ENCODE data around the gene GPR160. TPM values are rescaled to one million over a fixed set of nuclear protein-coding genes. Genes with fewer than 3 reads are reported as not detected.

Gene GPR160
- total RNA-seq, 1 donor from 2014 or later: 22.3 TPM

GRCh38 chr3:169996063-169996462 lies 41.7 kb upstream of the GPR160 start:
- peaks cover 36% of the 10 kb centered on the region for H3K36me3 ChIP-seq
- no peak for TF ChIP-seq CTCF (IDR thresholded peaks at IDR 0.05)

DNA sequence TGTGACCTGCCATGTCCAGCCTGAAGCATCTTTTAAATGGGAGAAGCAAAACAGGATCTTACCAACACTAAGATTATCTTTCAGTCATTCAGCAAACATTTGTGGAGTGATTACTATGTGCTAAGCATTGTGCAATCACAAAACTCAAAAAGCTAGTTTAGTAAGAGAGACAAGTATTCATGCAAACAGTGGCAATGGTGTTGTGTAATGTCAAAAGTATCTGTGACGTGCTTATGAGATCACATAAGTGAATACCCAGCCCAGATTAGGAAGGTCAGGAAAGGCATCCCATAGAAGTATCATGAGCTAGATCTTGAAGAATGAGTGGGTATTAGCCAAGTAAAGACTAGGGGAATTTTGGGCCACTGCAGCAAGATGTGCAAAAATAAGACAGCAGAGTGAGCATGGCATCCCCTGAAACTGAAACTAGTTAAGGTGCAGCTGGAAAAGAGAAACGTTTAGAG lies 39.1 kb upstream of the GPR160 start:
- Histone ChIP-seq H3K27ac (no peak overlapping the region), H3K4me3 (no peak overlapping the region), H3K27me3 (no peaks in the 10 kb centered on the region), H3K9me3 (no peaks in the 10 kb centered on the region), H3K4me1 (peaks cover 4% of the 10 kb centered on the region), H3K36me3 (peaks cover 11% of the 10 kb centered on the region)
- intact Hi-C loops (cut with DNase I): no loop called here
- DNase-seq (no peak), ATAC-seq (peak; percentile 80)
- no peak for TF ChIP-seq CTCF (IDR thresholded peaks at IDR 0.05)

More at GRCh38 chr3:169996063-169996462, 41.7 kb upstream of the GPR160 start:
- H3K27me3 ChIP-seq: no peaks in the 10 kb centered on the region
- H3K9me3 ChIP-seq: no peaks in the 10 kb centered on the region
- intact Hi-C loops (cut with DNase I): no loop called here
- no peak for DNase-seq
- no peaks in the 10 kb centered on the region for H3K4me1 ChIP-seq
- no peak overlapping the region for H3K4me3 ChIP-seq
- H3K27ac ChIP-seq: no peak overlapping the region
- no peak for ATAC-seq

DNA sequence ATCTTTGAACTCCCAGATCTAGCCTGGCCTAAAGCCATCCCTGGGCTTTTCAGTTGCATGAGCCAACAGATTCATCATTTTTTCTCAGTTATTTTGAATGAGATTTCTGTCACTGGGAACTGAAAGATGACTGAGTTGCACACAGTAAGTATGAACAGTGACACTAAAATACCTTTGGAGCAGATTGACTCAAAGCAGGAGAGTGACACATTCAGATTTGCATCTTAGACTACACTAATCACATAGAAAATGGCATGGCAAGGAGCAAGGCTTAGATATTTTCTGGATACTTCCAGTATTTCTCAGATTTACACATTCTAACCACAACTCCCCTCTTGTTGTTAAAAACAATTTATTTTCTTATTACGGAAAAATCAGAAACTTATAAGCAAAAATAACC lies 38.4 kb upstream of the GPR160 start:
- intact Hi-C loops (cut with DNase I): no loop called here
- DNase-seq: no peak
- Histone ChIP-seq H3K36me3 (peaks cover 4% of the 10 kb centered on the region), H3K4me1 (peaks cover 4% of the 10 kb centered on the region), H3K9me3 (no peaks in the 10 kb centered on the region), H3K4me3 (no peak overlapping the region), H3K27ac (no peak overlapping the region), H3K27me3 (no peaks in the 10 kb centered on the region)
- ATAC-seq: no peak
- TF ChIP-seq CTCF (IDR thresholded peaks at IDR 0.05): no peak

GRCh38 chr3:170000051-170000450 lies 37.7 kb upstream of the GPR160 start:
- H3K36me3 ChIP-seq: no peaks in the 10 kb centered on the region
- no peaks in the 10 kb centered on the region for H3K27me3 ChIP-seq
- intact Hi-C loops (cut with DNase I): no loop called here
- no peak overlapping the region for H3K27ac ChIP-seq
- no peak for TF ChIP-seq CTCF (IDR thresholded peaks at IDR 0.05)
- no peak for DNase-seq
- peaks cover 4% of the 10 kb centered on the region for H3K4me1 ChIP-seq
- no peak overlapping the region for H3K4me3 ChIP-seq
- ATAC-seq: no peak
- H3K9me3 ChIP-seq: no peaks in the 10 kb centered on the region

DNA sequence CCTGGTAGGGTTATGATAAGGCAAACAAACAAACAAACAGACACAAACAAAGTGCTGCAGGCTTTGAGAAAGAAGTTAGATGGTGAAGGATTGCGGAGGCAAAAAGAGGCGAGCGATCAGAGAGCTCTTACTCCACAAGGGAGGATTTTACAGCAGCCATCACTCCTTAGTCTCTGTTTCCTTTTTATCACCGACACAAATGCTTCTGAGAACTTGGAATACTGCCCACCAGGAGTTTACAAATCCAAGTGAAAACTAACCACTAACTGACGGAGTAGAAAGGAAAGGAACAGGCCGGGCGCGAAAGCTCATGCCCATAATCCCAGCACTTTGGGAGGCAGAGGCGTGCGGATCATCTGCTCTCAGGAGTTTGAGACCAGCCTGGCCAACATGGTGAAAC lies 35.6 kb upstream of the GPR160 start:
- Histone ChIP-seq H3K27me3 (no peaks in the 10 kb centered on the region), H3K4me3 (no peak overlapping the region)
- no peak for TF ChIP-seq CTCF (IDR thresholded peaks at IDR 0.05)

GRCh38 chr3:170002879-170003278 lies 34.9 kb upstream of the GPR160 start:
- no peaks in the 10 kb centered on the region for H3K9me3 ChIP-seq
- H3K4me1 ChIP-seq: peaks cover 14% of the 10 kb centered on the region
- H3K27me3 ChIP-seq: no peaks in the 10 kb centered on the region
- peak overlapping the region; percentile 37 for H3K27ac ChIP-seq
- no peak for TF ChIP-seq CTCF (IDR thresholded peaks at IDR 0.05)
- no peak for ATAC-seq
- intact Hi-C loops (cut with DNase I): no loop called here
- no peak overlapping the region for H3K4me3 ChIP-seq
- no peak for DNase-seq
- no peaks in the 10 kb centered on the region for H3K36me3 ChIP-seq

More for the DNA sequence above, 35.6 kb upstream of the GPR160 start:
- intact Hi-C loops (cut with DNase I): no loop called here
- Histone ChIP-seq H3K36me3 (no peaks in the 10 kb centered on the region), H3K4me1 (peaks cover 10% of the 10 kb centered on the region), H3K9me3 (no peaks in the 10 kb centered on the region), H3K27ac (no peak overlapping the region)
- DNase-seq: no peak
- no peak for ATAC-seq
